ENCODE measurements around the gene GRM1.

GRCh38 chr6:146273490-146273889 is 244.6 kb downstream of the GRM1 start:
- no peak for TF ChIP-seq CTCF (conservative IDR thresholded peaks at IDR 0.05 in 1 of 2, IDR thresholded peaks at IDR 0.05 in 1 of 2; ENCODE audit: low read depth in 1 of 2, low read length in 2 of 2)
- TF ChIP-seq EZH2 (IDR thresholded peaks at IDR 0.05; ENCODE audit: low read length, missing control alignments), result no peak
